ENCODE results near the gene FOXP1. TPM values are rescaled to one million over a fixed set of nuclear protein-coding genes. Genes with fewer than 3 reads are reported as not detected.

The FOXP1 gene
- total and polyA plus RNA-seq, 2 of the 8 experiments (the other 6 are each of a cell fraction or from before 2014, with no cell fraction given): 13.9 to 25.4 TPM

DNA sequence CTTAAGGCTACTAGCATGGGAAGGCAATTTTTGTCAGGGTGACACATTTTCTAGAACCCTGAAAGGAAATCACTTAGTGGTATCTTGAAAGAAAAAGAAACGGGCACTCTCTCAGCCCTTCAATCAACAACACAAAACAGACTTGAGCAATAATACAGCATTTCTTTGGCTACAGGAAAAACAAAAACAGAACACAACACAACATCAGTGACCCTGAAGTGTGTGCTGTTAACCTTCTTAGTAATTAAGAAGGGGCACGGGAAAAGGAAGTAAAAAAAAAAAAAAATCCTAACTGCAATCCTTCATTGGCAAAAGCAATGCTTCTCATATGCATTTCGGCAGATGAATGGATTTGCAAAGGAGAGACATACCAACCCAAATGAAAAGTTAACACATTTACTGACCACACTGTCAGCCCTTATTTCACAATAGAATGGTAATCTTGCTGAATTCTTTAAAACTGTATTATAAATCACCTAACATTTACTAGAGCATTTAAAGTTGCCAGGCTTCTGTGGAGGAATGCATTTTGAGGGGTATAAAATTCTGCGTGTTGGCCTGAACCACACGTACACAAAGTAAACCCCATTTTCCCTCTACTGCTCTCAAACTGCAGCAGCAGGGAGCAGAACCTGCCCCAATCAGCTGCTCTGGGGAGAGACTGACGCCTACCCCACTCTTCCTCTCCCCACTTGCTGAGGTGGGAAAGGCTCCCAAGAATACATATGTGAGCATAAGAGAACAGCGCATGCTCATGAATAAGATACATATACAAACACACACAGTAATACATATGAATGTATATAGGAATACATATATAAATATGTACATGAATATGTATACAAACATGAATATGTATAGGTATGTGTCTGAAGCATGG, 198.5 kb downstream of the FOXP1 start:
- Histone ChIP-seq H3K4me1 (replicated peaks in 1 of 4; ENCODE audit: control insufficient read depth in 3 of 4, insufficient read depth in 4 of 4, low read length in 3 of 4) (peaks cover 3 to 9% (median 9%) of the 10 kb centered on the region in 4 experiments; a peak in 5 of 7 replicates), H3K14ac (ENCODE audit: insufficient read length) (no peak overlapping the region), H3K4ac (replicated peaks; ENCODE audit: insufficient read length, low read depth, low read length) (no peak overlapping the region), H2AFZ (ENCODE audit: low read length) (no peak overlapping the region), H2BK12ac (ENCODE audit: low read depth, low read length) (no peak overlapping the region), H4K5ac (ENCODE audit: insufficient read length, low read depth, low read length) (no peak overlapping the region), H4K91ac (replicated peaks; ENCODE audit: insufficient read length, low read length) (no peak overlapping the region), H3K56ac (replicated peaks; ENCODE audit: insufficient read length, low read depth, low read length) (no peak overlapping the region), H3K4me3 (ENCODE audit: extremely low read depth in 1 of 4, insufficient read depth in 2 of 4, low read depth in 3 of 4, low read length in 4 of 4) (no peak overlapping the region), H3K36me3 (ENCODE audit: control insufficient read depth in 2 of 4, insufficient read depth in 4 of 4, low read length in 3 of 4) (no peaks in the 10 kb centered on the region), H3K79me2 (ENCODE audit: control insufficient read depth in 1 of 2, insufficient read depth in 2 of 2, low read length in 2 of 2) (no peaks in the 10 kb centered on the region), H4K8ac (ENCODE audit: extremely low read depth, insufficient read depth, low read length) (no peak overlapping the region), H3K27me3 (replicated peaks in 1 of 4; ENCODE audit: control insufficient read depth in 3 of 4, extremely low read depth in 1 of 4, insufficient read depth in 3 of 4, low read length in 3 of 4) (no peaks in the 10 kb centered on the region), H2AK5ac (ENCODE audit: low read depth, low read length) (no peak overlapping the region), H3K9ac (replicated peaks in 1 of 4; ENCODE audit: extremely low read depth in 1 of 4, low read depth in 3 of 4, low read length in 3 of 4) (no peak overlapping the region), H2BK5ac (ENCODE audit: low read depth, low read length) (no peak overlapping the region), H3K27ac (ENCODE audit: low read depth, low read length) (no peak overlapping the region), H3K4me2 (ENCODE audit: insufficient read depth in 1 of 2, low read depth in 2 of 2, low read length in 2 of 2) (0 out of 4 replicates have a peak overlapping the region, but pooled peaks of 1 of the 2 experiments have one; percentile 9), H3K18ac (ENCODE audit: extremely low read depth, low read length) (no peak overlapping the region), H3K9me3 (ENCODE audit: insufficient read depth in 2 of 2, low read depth in 1 of 2, low read length in 1 of 2) (no peaks in the 10 kb centered on the region), H2BK15ac (ENCODE audit: low read length) (no peak overlapping the region), H3K23ac (ENCODE audit: insufficient read length) (no peak overlapping the region), H3K79me1 (ENCODE audit: low read depth, low read length) (no peaks in the 10 kb centered on the region), H3K23me2 (ENCODE audit: low read depth, low read length) (no peaks in the 10 kb centered on the region), H2BK120ac (replicated peaks; ENCODE audit: low read depth, low read length) (no peak overlapping the region), H4K20me1 (replicated peaks in 1 of 2; ENCODE audit: control insufficient read depth in 1 of 2, insufficient read depth in 2 of 2, low read length in 2 of 2) (no peaks in the 10 kb centered on the region), H2BK20ac (ENCODE audit: low read length) (no peak overlapping the region)
- WGBS, 2 experiments (ENCODE audit: extremely low coverage in 1 of 2, insufficient coverage in 1 of 2, insufficient read length in 1 of 2, insufficient replicate concordance in 2 of 2, low coverage in 1 of 2, low lambda C conversion rate in 2 of 2, missing lambda C conversion rate in 1 of 2): 46% methylated on average over 7 of the region's 7 CpGs; no CpG with 5 or more reads in 1 of the 2 experiments
- TF ChIP-seq, protein P1, sequence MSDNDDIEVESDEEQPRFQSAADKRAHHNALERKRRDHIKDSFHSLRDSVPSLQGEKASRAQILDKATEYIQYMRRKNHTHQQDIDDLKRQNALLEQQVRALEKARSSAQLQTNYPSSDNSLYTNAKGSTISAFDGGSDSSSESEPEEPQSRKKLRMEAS (IDR thresholded peaks at IDR 0.05): no peak
- TF ChIP-seq RXRA (IDR thresholded peaks at IDR 0.05; ENCODE audit: insufficient read depth, low read depth, low read length) (no peak), SP1 (IDR thresholded peaks at IDR 0.05; ENCODE audit: low read depth, low read length) (no peak), POU5F1 (IDR thresholded peaks at IDR 0.05; ENCODE audit: low read depth, low read length) (no peak)
- DNase-seq (ENCODE audit: low read depth in 1 of 2, low spot score in 2 of 2): no peak
- FAIRE-seq: no peak
- CTCF ChIA-PET (ENCODE audit: partially characterized antibody): interaction anchor here (2.0 to 2.5 kb wide), 2 partner anchors 12 to 13 kb away, joined by 11 to 12 read pairs; no protein-coding TSS in a partner anchor
- POLR2A ChIA-PET (ENCODE audit: partially characterized antibody): no interaction called here

Measured in H1 (cell line).